HG03139 (cell line): Measurements from ENCODE around the gene DEPDC5.

Experiments
- ATAC-seq: cut with Tn5 transposase; IDR thresholded peaks from one replicate; pipeline ENCODE4 v1.9.1; 2021; ENCODE audit not compliant: unreplicated experiment

The DEPDC5 gene

GRCh38 chr22:31891366-31892079, 137.7 kb downstream of the DEPDC5 start:
- no peak for ATAC-seq

- ATAC-seq: no peak
These were observed 138.2 kb downstream of the DEPDC5 start for GRCh38 chr22:31892080-31892433.

GRCh38 chr22:31893460-31893859, 139.6 kb downstream of the DEPDC5 start:
- no peak for ATAC-seq

- ATAC-seq: no peak
These were observed 141.7 kb downstream of the DEPDC5 start for GRCh38 chr22:31895411-31896123.

GRCh38 chr22:31896472-31896871, 142.7 kb downstream of the DEPDC5 start:
- no peak for ATAC-seq

GRCh38 chr22:31897842-31898805, 144.3 kb downstream of the DEPDC5 start:
- ATAC-seq: no peak

GRCh38 chr22:31898926-31899325, 145.1 kb downstream of the DEPDC5 start:
- ATAC-seq: no peak

- ATAC-seq: no peak
These were observed 145.8 kb downstream of the DEPDC5 start for GRCh38 chr22:31899669-31900068.

GRCh38 chr22:31901388-31902137, 147.7 kb downstream of the DEPDC5 start:
- ATAC-seq: no peak

GRCh38 chr22:31904651-31905050, 150.8 kb downstream of the DEPDC5 start:
- no peak for ATAC-seq

- ATAC-seq: no peak
These were observed 151.5 kb downstream of the DEPDC5 start for GRCh38 chr22:31905356-31905755.

GRCh38 chr22:31906086-31906485, 152.3 kb downstream of the DEPDC5 start:
- ATAC-seq: no peak

GRCh38 chr22:31906569-31906968, 152.8 kb downstream of the DEPDC5 start:
- ATAC-seq: no peak

- ATAC-seq: no peak
These were observed 156.2 kb downstream of the DEPDC5 start for GRCh38 chr22:31909977-31910376.

- ATAC-seq: no peak
These were observed 158.0 kb downstream of the DEPDC5 start for GRCh38 chr22:31911565-31912406.

GRCh38 chr22:31912407-31912743, 158.6 kb downstream of the DEPDC5 start:
- ATAC-seq: no peak

- no peak for ATAC-seq
These were observed 161.8 kb downstream of the DEPDC5 start for GRCh38 chr22:31915586-31915985.

- no peak for ATAC-seq
These were observed 163.6 kb downstream of the DEPDC5 start for GRCh38 chr22:31917227-31917921.

- no peak for ATAC-seq
These were observed 165.9 kb downstream of the DEPDC5 start for GRCh38 chr22:31919730-31920129.
